Measurements from ENCODE around the gene SUPT3H.

SUPT3H gene

DNA sequence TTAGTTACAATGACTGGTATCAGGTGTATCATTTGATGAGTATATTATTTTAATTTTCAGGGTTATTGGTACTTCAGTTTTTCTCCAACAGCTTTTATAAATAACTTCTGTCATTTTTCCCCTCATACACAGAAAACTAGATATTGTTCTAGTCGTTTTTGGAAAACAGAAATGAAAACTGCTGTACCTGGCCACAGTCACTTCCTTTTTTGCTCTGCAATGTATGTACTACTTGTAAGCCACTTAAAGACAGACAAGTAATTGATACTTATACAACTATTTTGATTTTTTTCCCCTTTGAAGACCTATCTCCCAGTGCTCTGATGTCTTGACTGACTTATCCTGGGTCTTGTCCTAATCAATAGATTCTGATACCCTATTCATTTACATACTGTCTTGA is 268.2 kb downstream of the SUPT3H start:
- Histone ChIP-seq H3K4me3 (ENCODE audit: low read depth, low read length) (no peak overlapping the region), H3K36me3 (no peaks in the 10 kb centered on the region), H3K9me3 (ENCODE audit: severe bottlenecking) (no peaks in the 10 kb centered on the region), H3K27ac (no peak overlapping the region), H3K27me3 (ENCODE audit: insufficient read depth, low read depth, severe bottlenecking) (no peaks in the 10 kb centered on the region)
- TF ChIP-seq, protein P1, sequence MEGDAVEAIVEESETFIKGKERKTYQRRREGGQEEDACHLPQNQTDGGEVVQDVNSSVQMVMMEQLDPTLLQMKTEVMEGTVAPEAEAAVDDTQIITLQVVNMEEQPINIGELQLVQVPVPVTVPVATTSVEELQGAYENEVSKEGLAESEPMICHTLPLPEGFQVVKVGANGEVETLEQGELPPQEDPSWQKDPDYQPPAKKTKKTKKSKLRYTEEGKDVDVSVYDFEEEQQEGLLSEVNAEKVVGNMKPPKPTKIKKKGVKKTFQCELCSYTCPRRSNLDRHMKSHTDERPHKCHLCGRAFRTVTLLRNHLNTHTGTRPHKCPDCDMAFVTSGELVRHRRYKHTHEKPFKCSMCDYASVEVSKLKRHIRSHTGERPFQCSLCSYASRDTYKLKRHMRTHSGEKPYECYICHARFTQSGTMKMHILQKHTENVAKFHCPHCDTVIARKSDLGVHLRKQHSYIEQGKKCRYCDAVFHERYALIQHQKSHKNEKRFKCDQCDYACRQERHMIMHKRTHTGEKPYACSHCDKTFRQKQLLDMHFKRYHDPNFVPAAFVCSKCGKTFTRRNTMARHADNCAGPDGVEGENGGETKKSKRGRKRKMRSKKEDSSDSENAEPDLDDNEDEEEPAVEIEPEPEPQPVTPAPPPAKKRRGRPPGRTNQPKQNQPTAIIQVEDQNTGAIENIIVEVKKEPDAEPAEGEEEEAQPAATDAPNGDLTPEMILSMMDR (IDR thresholded peaks at IDR 0.05; ENCODE audit: low read depth, low read length), result no peak
- DNase-seq, result no peak

- Histone ChIP-seq H3K27ac (no peak overlapping the region), H3K36me3 (no peaks in the 10 kb centered on the region), H3K9me3 (ENCODE audit: severe bottlenecking) (no peaks in the 10 kb centered on the region), H3K4me3 (ENCODE audit: low read depth, low read length) (no peak overlapping the region), H3K27me3 (ENCODE audit: insufficient read depth, low read depth, severe bottlenecking) (no peaks in the 10 kb centered on the region)
- TF ChIP-seq, protein P1 (IDR thresholded peaks at IDR 0.05; ENCODE audit: low read depth, low read length), result no peak
- DNase-seq, result no peak
Observed at GRCh38 chr6:45105170-45105820, 272.4 kb downstream of the SUPT3H start.

DNA sequence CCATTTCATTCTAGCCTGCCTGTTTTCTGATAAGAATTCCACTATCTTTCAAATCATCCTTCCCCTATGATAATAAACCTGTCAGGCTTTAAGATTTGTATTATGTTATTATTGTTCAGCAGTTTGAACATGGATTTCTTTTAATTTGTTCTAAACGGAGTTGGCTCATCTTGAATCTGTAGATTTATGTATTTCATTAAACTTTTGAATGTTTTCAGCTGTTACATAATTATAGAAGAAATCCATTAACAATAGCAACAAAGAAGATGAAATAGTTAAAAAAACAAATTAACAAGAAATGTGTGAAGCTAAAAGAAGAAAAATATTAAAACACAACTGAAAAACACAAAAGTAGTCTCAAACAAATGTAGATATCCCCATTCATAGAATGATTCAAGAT is 273.3 kb downstream of the SUPT3H start:
- H3K27ac ChIP-seq, result no peak overlapping the region
- TF ChIP-seq, protein P1 (IDR thresholded peaks at IDR 0.05; ENCODE audit: low read depth, low read length), result no peak

DNA sequence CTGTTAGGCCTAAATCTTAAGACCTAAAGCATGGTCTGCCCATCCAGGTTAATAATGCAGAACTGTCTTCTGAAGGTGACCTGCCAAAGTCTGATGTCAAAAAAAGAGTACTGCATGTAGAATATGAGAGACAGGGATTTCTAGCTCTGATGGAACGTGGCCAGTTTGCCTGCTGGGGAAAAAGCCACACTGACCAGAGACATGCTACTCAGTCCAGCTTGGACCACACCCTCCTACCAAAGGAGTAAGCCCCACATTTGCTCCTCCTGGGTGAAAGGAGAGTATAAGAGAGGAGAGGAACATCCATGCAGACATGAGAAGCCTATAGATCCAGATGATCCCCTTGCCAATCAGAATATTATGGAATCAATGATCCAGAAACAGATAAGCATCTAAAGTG is 279.5 kb downstream of the SUPT3H start:
- TF ChIP-seq, protein P1 (IDR thresholded peaks at IDR 0.05; ENCODE audit: low read depth, low read length), result no peak
- Histone ChIP-seq H3K27me3 (ENCODE audit: insufficient read depth, low read depth, severe bottlenecking) (no peaks in the 10 kb centered on the region), H3K4me3 (ENCODE audit: low read depth, low read length) (no peak overlapping the region), H3K36me3 (no peaks in the 10 kb centered on the region), H3K9me3 (ENCODE audit: severe bottlenecking) (no peaks in the 10 kb centered on the region), H3K27ac (no peak overlapping the region)
- DNase-seq, result no peak

More for the DNA sequence above, 273.3 kb downstream of the SUPT3H start:
- Histone ChIP-seq H3K9me3 (ENCODE audit: severe bottlenecking) (no peaks in the 10 kb centered on the region), H3K36me3 (no peaks in the 10 kb centered on the region), H3K27me3 (ENCODE audit: insufficient read depth, low read depth, severe bottlenecking) (no peaks in the 10 kb centered on the region), H3K4me3 (ENCODE audit: low read depth, low read length) (no peak overlapping the region)
- no peak for DNase-seq

DNA sequence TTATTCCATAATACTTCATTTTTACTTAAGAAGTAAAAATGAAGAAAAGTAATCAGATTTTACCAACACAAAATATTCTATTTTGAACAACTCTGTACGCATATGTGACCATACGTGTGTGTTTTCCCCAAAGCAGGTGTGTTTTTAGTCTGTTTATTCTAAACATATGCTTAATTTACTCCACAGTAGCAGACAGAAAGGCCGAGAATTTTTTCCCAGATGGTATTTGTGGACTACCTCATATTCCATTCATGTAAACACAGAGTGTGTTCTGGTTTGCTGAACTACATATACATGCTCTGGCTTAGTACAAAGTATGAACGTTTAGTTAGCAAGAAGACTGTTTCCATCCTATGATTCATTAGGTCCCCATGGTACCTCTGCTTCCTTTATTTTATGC is 282.9 kb downstream of the SUPT3H start:
- Histone ChIP-seq H3K27me3 (ENCODE audit: insufficient read depth, low read depth, severe bottlenecking) (no peaks in the 10 kb centered on the region), H3K4me3 (ENCODE audit: low read depth, low read length) (no peak overlapping the region), H3K27ac (no peak overlapping the region), H3K36me3 (no peaks in the 10 kb centered on the region), H3K9me3 (ENCODE audit: severe bottlenecking) (no peaks in the 10 kb centered on the region)
- DNase-seq, result no peak
- TF ChIP-seq, protein P1 (IDR thresholded peaks at IDR 0.05; ENCODE audit: low read depth, low read length), result no peak

- Histone ChIP-seq H3K27ac (no peak overlapping the region), H3K4me3 (ENCODE audit: low read depth, low read length) (no peak overlapping the region), H3K27me3 (ENCODE audit: insufficient read depth, low read depth, severe bottlenecking) (no peaks in the 10 kb centered on the region), H3K36me3 (no peaks in the 10 kb centered on the region), H3K9me3 (ENCODE audit: severe bottlenecking) (no peaks in the 10 kb centered on the region)
- DNase-seq, result no peak
- TF ChIP-seq, protein P1 (IDR thresholded peaks at IDR 0.05; ENCODE audit: low read depth, low read length), result no peak
Observed at GRCh38 chr6:45092135-45092534, 285.6 kb downstream of the SUPT3H start.

Data from WERI-Rb-1 (cell line).